Fibroblast of mammary gland (primary cell): ENCODE measurements around the gene PSMD5.

ENCODE experiments used
- DNase-seq: peaks from one replicate; pipeline ENCODE4 v3.0.0-alpha.2; 2010; ENCODE audit warnings: low read depth
- H3K4me3 ChIP-seq: 2 replicates; pipeline ENCODE4 v1.5.1; 2011; ENCODE audit warnings: low read depth, mild to moderate bottlenecking, low read length, moderate library complexity; ENCODE audit not compliant: control insufficient read depth
- TF ChIP-seq, protein P1 (sequence below): conservative IDR thresholded peaks from 2 replicates; pipeline ENCODE4 v1.5.1; 2011; ENCODE audit warnings: low read depth, low read length, inconsistent platforms; ENCODE audit not compliant: control insufficient read depth, insufficient read depth

The PSMD5 gene

GRCh38 chr9:120878188-120879130, 35.7 kb upstream of the PSMD5 start:
- H3K4me3 ChIP-seq, result no peak overlapping the region
- TF ChIP-seq, protein P1, sequence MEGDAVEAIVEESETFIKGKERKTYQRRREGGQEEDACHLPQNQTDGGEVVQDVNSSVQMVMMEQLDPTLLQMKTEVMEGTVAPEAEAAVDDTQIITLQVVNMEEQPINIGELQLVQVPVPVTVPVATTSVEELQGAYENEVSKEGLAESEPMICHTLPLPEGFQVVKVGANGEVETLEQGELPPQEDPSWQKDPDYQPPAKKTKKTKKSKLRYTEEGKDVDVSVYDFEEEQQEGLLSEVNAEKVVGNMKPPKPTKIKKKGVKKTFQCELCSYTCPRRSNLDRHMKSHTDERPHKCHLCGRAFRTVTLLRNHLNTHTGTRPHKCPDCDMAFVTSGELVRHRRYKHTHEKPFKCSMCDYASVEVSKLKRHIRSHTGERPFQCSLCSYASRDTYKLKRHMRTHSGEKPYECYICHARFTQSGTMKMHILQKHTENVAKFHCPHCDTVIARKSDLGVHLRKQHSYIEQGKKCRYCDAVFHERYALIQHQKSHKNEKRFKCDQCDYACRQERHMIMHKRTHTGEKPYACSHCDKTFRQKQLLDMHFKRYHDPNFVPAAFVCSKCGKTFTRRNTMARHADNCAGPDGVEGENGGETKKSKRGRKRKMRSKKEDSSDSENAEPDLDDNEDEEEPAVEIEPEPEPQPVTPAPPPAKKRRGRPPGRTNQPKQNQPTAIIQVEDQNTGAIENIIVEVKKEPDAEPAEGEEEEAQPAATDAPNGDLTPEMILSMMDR, result no peak
- DNase-seq, result no peak

DNA sequence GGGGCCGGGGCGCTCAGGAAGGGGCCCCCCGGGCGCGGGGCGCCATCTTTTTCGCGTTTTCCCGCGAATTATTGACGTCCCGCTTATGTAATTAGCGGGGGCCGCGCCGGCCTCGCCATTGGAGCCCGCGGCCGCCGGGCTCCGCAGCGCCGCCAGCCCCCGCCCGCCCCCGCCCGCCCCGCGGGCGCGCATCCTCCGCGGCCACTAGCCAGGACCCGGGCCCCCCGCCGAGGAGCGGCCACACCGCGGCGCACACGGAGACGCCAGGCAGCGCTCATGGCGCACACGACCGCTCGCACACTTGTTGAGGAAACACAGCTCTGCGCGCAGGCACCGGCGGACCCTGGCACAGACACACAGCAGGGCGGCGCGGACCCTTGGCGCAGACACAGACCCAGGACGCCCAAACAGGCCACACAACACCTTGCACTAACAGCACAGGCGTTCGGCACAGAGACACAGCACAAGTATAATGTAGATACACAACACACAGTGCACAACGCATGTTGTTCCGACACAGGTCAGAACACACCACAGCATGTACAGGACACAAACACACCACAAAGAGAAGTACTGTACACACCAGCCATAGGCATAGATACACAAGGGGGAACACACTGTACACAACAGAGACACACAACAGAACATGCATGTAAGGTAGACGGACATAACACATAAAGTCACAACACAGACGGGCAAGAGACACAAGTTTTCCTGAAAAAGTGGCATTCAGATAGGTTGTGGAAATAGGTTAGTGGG, 34.7 kb upstream of the PSMD5 start:
- TF ChIP-seq, protein P1, result no peak
- DNase-seq, result peak; percentile 50
- H3K4me3 ChIP-seq, result peak overlapping the region; percentile 54

GRCh38 chr9:120876842-120877240, 34.1 kb upstream of the PSMD5 start, which contains the start of gene PHF19:
TSS of gene PHF19 (minus strand) at chr9:120877188. CDS start at chr9:120874741, 2,447 bp downstream.
- peak; percentile 36 for DNase-seq
- peak within 1 kb of the TSS; percentile 72 for H3K4me3 ChIP-seq
- TF ChIP-seq, protein P1, result no peak

DNA sequence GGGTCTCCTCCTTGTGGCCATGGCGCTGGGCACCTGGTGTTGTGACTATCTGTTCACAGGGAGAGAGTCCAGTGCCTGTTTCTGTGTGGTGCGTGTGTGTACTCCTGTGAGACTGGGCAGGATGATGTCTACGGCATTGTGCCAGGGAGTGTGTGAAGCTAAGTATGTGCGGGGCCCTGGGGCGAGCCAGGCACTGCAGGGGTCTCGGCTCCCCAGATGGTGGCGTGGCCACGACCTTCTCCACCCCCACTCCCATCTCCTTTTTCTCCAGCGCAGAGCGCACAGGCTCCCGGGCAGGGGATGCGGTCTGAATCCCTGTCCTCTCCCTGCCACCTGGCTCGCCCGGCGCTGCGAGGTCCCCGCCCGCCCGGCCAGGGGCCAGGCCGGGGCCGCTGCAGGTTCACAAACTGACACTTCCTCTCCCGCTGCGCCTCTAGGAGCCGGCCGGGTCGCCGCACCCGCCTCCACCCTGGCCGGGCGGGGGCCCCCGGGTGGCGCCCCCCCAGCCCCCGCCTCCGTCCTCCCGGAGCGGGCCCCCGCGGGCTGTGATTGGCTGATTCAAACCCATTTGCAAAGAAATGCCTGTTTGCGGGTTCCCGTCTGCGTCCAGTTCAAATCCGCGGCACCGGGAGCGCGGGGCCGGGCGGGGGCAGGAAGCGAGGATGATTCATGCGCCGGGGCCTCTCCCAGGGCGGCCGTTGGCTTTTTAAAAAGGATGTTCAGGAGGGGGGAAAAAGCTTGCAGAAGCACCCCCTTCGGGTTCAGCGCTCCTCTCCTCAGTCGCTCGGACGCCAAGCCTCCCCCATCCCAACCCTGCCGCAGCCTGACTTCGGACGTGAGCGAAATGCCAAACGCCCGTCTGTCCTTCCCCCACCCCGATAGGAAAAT, 33.5 kb upstream of the PSMD5 start:
- H3K4me3 ChIP-seq, result peak overlapping the region; percentile 72
- peak; percentile 89 for DNase-seq
- TF ChIP-seq, protein P1, result no peak

GRCh38 chr9:120875643-120875953, 32.9 kb upstream of the PSMD5 start:
- TF ChIP-seq, protein P1, result no peak
- H3K4me3 ChIP-seq, result peak overlapping the region; percentile 72
- DNase-seq, result no peak

- no peak for DNase-seq
- peak overlapping the region; percentile 72 for H3K4me3 ChIP-seq
- TF ChIP-seq, protein P1, result no peak
Measured at GRCh38 chr9:120875195-120875565, 32.5 kb upstream of the PSMD5 start.
